Fibroblast of pulmonary artery (primary cell): ENCODE data around the gene PAFAH1B2.
A peak's percentile ranks its signal among the peaks of the same experiment; 100 is the strongest.
"Not testable (repeated sequence)": the region's sequence is repeated elsewhere in the genome, so short reads cannot be mapped to it uniquely, and the experiment has no call there.

Experiments used
- DNase-seq: peaks from one replicate; pipeline ENCODE4 v3.0.0-alpha.2; 2010; ENCODE audit warnings: low read depth
- H3K4me3 ChIP-seq: replicated peaks from 2 replicates; pipeline ENCODE4 v1.5.1; 2011; ENCODE audit warnings: low read depth, mild to moderate bottlenecking, control low read depth, low read length, moderate library complexity
- TF ChIP-seq, protein P1 (sequence below): IDR thresholded peaks from 2 replicates; pipeline ENCODE4 v1.5.1; 2011; ENCODE audit warnings: mild to moderate bottlenecking, control low read depth, low read length, inconsistent platforms; ENCODE audit errors: missing control alignments

PAFAH1B2 gene

GRCh38 chr11:117127171-117127901, 16.8 kb upstream of the PAFAH1B2 start:
- TF ChIP-seq, protein P1, sequence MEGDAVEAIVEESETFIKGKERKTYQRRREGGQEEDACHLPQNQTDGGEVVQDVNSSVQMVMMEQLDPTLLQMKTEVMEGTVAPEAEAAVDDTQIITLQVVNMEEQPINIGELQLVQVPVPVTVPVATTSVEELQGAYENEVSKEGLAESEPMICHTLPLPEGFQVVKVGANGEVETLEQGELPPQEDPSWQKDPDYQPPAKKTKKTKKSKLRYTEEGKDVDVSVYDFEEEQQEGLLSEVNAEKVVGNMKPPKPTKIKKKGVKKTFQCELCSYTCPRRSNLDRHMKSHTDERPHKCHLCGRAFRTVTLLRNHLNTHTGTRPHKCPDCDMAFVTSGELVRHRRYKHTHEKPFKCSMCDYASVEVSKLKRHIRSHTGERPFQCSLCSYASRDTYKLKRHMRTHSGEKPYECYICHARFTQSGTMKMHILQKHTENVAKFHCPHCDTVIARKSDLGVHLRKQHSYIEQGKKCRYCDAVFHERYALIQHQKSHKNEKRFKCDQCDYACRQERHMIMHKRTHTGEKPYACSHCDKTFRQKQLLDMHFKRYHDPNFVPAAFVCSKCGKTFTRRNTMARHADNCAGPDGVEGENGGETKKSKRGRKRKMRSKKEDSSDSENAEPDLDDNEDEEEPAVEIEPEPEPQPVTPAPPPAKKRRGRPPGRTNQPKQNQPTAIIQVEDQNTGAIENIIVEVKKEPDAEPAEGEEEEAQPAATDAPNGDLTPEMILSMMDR: no peak
- H3K4me3 ChIP-seq: no peak overlapping the region
- DNase-seq: no peak

DNA sequence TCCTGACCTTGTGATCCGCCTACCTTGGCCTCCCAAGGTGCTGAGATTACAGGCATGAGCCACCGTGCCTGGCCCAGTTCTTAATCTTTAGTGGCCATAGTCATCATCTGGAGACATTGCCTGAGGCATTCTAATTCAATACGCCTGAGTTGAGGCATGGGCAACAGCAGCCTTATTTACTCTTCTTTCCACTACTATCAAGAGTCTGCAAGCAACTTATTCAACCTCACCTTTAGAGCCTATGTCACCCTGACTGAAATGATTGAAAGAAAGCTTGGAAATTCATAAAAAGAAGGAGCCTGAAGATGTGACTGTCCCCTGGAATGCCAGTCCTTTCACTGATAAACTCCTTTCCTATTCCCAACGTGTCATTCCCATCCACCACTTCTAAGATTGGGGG, 15.8 kb upstream of the PAFAH1B2 start:
- TF ChIP-seq, protein P1: no peak
- no peak overlapping the region for H3K4me3 ChIP-seq
- no peak for DNase-seq

DNA sequence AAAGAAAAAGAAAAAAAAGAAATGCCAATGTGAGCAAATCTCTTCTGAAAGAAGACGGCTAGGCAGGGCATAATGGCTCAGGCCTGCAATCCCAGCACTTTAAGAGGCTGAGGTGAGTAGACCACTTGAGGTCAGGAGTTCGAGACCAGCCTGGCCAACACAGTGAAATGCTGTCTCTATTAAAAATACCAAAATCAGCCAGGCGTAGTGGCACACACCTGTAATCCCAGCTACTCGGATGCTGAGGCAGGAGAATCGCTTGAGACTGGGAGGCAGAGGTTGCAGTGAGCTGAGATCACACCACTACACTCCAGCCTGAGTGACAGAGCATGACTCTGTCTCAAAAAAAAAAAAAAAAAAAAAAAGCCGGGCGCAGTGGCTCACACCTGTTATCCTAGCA, 13.7 kb upstream of the PAFAH1B2 start:
- DNase-seq: not testable (repeated sequence)

GRCh38 chr11:117130879-117131278, 13.2 kb upstream of the PAFAH1B2 start:
- DNase-seq: no peak
- no peak overlapping the region for H3K4me3 ChIP-seq
- TF ChIP-seq, protein P1: no peak

More for the DNA sequence above, 13.7 kb upstream of the PAFAH1B2 start:
- not testable (repeated sequence) for H3K4me3 ChIP-seq

- H3K4me3 ChIP-seq: no peak overlapping the region
- TF ChIP-seq, protein P1: no peak
- DNase-seq: no peak
Measured at GRCh38 chr11:117134431-117134830, 9.7 kb upstream of the PAFAH1B2 start.

- H3K4me3 ChIP-seq, DNase-seq: not testable (repeated sequence)
Measured at GRCh38 chr11:117134979-117135378, 9.1 kb upstream of the PAFAH1B2 start.

GRCh38 chr11:117137223-117138086, 6.6 kb upstream of the PAFAH1B2 start:
- not testable (repeated sequence) for H3K4me3 ChIP-seq, DNase-seq

DNA sequence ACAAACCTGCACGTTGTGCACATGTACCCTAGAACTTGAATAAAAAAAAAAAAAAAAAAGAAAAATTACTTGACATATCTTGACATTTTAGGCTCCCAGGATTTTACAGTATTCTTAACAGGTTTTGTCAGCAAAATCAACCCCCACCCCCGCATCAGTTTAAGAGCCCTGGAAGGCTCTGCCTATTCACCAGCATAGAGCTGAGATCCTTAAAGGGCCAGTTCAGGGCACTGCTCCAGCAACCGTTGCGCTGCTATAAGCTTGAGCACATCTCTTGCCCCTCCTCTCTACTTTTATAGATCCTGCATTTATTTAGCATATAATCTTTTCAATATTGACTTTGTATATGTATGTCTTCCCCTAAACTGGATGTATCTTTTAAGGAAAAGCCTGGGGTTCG, 697 bp upstream of the PAFAH1B2 start:
- H3K4me3 ChIP-seq: peak overlapping the region; percentile 77
- peak; percentile 58 for DNase-seq
- TF ChIP-seq, protein P1: no peak
